DND-41 (cell line): ENCODE measurements around the gene AP2A1.

Experiments used
- ATAC-seq: fragments of 200-7000 bp; cut with Tn5 transposase; 3 replicates; pipeline ENCODE4 v1.9.1; 2021; ENCODE audit warnings: low read depth; ENCODE audit not compliant: insufficient read depth
- DNase-seq: peaks from one replicate; pipeline ENCODE4 v3.0.0-alpha.2; 2020
- H2AFZ ChIP-seq: 2 replicates; pipeline ENCODE4 v1.6.0; 2012; ENCODE audit warnings: low read depth, low read length
- H3K27ac ChIP-seq: 2 replicates; pipeline ENCODE4 v1.5.1; 2012; ENCODE audit warnings: low read length, inconsistent platforms
- H3K27me3 ChIP-seq: fragments of 200-600 bp; sonication (generic); 2 replicates; pipeline ENCODE4 v1.6.0; 2012; ENCODE audit warnings: low read length, mild to moderate bottlenecking, inconsistent platforms; ENCODE audit not compliant: insufficient read depth, poor library complexity
- H3K36me3 ChIP-seq: 2 replicates; pipeline ENCODE4 v1.5.1; 2012; ENCODE audit warnings: low read length, inconsistent platforms; ENCODE audit not compliant: insufficient read depth
- H3K4me1 ChIP-seq: 2 replicates; pipeline ENCODE4 v1.5.1; 2012; ENCODE audit warnings: mild to moderate bottlenecking, low read length; ENCODE audit not compliant: insufficient read depth
- H3K4me2 ChIP-seq: 2 replicates; pipeline ENCODE4 v1.6.0; 2012; ENCODE audit warnings: mild to moderate bottlenecking, moderate library complexity, low read length, inconsistent platforms; ENCODE audit not compliant: insufficient read depth
- H3K4me3 ChIP-seq, 2 experiments: fragments of 200-600 bp in 1 of 2; shearing (Covaris generic) in 1 of 2; 2 replicates each; pipeline ENCODE4 v1.5.1; 2012 to 2016; ENCODE audit warnings: inconsistent platforms in 2 of 2, low read length in 2 of 2, mild to moderate bottlenecking in 2 of 2, low read depth in 1 of 2, moderate library complexity in 1 of 2
- H3K79me2 ChIP-seq: 2 replicates; pipeline ENCODE4 v1.6.0; 2012; ENCODE audit warnings: low read length, inconsistent platforms; ENCODE audit not compliant: insufficient read depth
- H3K9ac ChIP-seq: 2 replicates; pipeline ENCODE4 v1.6.0; 2012; ENCODE audit warnings: low read depth, mild to moderate bottlenecking, inconsistent platforms, low read length, moderate library complexity
- H3K9me3 ChIP-seq: 2 replicates; pipeline ENCODE4 v1.5.1; 2012; ENCODE audit warnings: low read length, moderate library complexity, mild to moderate bottlenecking, inconsistent platforms; ENCODE audit not compliant: insufficient read depth, severe bottlenecking
- H4K20me1 ChIP-seq: 2 replicates; pipeline ENCODE4 v1.6.0; 2012; ENCODE audit warnings: low read length; ENCODE audit not compliant: insufficient read depth
- EZH2 ChIP-seq: IDR thresholded peaks from 3 replicates; pipeline ENCODE4 v1.6.1; 2012; ENCODE audit warnings: borderline replicate concordance, low read depth, mild to moderate bottlenecking, moderate library complexity, low read length, inconsistent platforms; ENCODE audit not compliant: severe bottlenecking
- TF ChIP-seq, protein P1 (sequence below): IDR thresholded peaks from 2 replicates; pipeline ENCODE4 v1.5.1; 2012; ENCODE audit warnings: borderline replicate concordance, low read length, moderate library complexity, mild to moderate bottlenecking; ENCODE audit not compliant: poor library complexity, severe bottlenecking; ENCODE audit errors: extremely low read depth

Gene AP2A1

DNA sequence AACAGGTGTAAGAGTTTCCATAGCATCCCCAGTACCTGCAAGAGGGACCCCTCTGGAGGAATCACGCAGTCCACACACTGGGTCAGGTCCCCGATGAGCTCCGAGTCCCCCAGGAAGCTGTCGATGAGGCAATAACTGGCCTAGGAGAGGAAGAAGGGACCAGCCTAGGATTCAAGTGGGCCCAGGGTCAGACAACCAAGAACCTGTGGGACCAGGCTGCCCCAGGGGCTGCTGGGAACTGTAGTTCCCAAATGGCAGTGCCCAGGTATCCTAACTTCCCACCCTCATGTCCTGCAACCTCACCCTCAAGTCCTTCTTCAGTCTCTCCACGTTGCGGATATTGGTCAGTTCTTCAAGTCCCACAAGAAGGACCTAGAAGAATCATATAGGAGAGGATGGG, 44.5 kb downstream of the AP2A1 start:
- no peaks in the 10 kb centered on the region for H4K20me1 ChIP-seq
- H3K4me3 ChIP-seq: no peak overlapping the region
- peaks cover 32% of the 10 kb centered on the region for H3K36me3 ChIP-seq
- TF ChIP-seq, protein P1, sequence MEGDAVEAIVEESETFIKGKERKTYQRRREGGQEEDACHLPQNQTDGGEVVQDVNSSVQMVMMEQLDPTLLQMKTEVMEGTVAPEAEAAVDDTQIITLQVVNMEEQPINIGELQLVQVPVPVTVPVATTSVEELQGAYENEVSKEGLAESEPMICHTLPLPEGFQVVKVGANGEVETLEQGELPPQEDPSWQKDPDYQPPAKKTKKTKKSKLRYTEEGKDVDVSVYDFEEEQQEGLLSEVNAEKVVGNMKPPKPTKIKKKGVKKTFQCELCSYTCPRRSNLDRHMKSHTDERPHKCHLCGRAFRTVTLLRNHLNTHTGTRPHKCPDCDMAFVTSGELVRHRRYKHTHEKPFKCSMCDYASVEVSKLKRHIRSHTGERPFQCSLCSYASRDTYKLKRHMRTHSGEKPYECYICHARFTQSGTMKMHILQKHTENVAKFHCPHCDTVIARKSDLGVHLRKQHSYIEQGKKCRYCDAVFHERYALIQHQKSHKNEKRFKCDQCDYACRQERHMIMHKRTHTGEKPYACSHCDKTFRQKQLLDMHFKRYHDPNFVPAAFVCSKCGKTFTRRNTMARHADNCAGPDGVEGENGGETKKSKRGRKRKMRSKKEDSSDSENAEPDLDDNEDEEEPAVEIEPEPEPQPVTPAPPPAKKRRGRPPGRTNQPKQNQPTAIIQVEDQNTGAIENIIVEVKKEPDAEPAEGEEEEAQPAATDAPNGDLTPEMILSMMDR: no peak
- no peak for TF ChIP-seq EZH2
- H3K9ac ChIP-seq: no peak overlapping the region
- peaks cover 12% of the 10 kb centered on the region for H3K79me2 ChIP-seq
- no peaks in the 10 kb centered on the region for H3K9me3 ChIP-seq
- no peak overlapping the region for H3K4me2 ChIP-seq
- ATAC-seq (no peak), DNase-seq (no peak)
- H3K27me3 ChIP-seq: no peaks in the 10 kb centered on the region
- H2AFZ ChIP-seq: no peak overlapping the region
- H3K4me1 ChIP-seq: peaks cover 24% of the 10 kb centered on the region
- H3K27ac ChIP-seq: peak overlapping the region; percentile 7; the same call in 1 of the 2 replicates

DNA sequence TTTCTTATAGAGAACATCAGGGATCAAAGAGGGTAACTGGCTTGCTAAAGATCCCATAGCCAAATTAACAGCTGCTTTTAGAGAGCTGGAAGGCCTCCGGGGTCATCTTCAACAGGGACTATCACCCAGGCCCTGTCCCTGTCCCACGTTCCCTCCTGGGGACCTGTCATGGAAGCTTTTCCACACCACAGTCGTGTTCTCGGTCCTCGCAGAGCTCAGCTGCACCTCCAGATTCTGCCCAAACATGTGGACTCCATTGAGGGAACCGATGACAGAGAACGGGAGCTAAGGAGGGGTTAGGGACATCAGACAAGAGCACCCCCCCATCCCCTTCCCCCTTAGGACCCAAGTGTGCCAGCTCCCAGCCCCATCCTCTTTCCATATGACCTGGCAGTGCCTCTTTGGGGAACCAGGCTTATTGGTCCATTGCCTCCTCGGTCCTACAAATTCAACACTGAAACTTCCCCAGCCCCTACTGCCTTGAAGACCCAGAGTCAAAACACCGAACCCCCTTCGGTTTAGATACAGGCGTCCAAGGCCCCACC, 45.7 kb downstream of the AP2A1 start:
- Histone ChIP-seq H3K4me1 (peaks cover 33% of the 10 kb centered on the region), H3K4me3 (peak overlapping the region; percentile 34 to 68), H3K36me3 (peaks cover 21% of the 10 kb centered on the region), H2AFZ (peak overlapping the region; percentile 82), H3K27ac (peak overlapping the region; percentile 89), H3K79me2 (peaks cover 12% of the 10 kb centered on the region), H3K9me3 (no peaks in the 10 kb centered on the region), H3K9ac (peak overlapping the region; percentile 69), H3K4me2 (peak overlapping the region; percentile 70), H4K20me1 (no peaks in the 10 kb centered on the region), H3K27me3 (no peaks in the 10 kb centered on the region)
- no peak for TF ChIP-seq EZH2
- TF ChIP-seq, protein P1: no peak
- DNase-seq (no peak), ATAC-seq (no peak)

DNA sequence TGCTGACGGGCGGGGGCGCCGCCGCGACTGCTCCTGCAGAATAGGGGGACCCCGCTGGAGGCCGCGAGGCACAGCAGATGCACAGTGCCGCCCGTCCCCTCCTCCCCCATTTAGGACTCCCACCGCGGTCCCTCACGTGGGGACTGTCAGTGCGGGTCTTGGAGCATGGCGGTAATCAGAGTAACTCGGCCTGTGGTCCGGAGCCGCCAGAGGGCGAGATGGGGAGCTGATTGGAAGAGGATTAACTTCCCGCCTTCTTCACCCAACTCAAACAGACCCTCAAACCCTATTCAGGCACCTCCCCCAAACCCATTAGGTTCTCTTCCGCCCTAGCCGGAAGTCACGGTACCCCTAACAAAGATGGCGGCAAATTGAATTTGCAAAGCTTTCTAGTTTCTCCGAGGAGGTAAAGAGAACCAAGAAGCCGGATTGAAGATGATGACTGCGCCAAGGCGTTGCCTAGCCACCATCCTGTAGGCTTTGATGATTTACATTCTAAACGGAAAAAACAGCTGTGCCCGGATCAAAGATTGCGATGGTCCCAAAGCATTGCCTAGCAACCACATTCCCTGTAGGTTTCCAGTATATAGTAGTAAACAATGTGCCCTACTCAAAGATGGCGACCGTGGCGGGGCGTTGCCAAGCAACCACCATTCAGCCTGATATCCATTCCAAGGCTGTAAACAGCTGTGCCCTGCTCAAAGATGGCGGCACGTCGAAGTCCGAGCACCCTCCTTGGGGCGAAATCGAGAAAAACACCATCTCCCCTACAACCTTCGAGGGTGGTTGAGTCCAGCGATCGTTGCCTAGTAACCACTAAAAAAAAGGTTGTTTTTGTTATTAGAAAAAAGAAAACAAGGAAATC, 46.4 kb downstream of the AP2A1 start, which contains the start of gene FUZ:
FUZ (minus strand) TSS at position 296 of the 865 bp plus-strand sequence; CDS start at position 110, 186 bp downstream.
- TF ChIP-seq EZH2: no peak
- TF ChIP-seq, protein P1: peak; percentile 44
- Histone ChIP-seq H4K20me1 (no peaks in the 10 kb centered on the region), H2AFZ (peak within 1 kb of the TSS; percentile 82), H3K27ac (peak within 1 kb of the TSS; percentile 89), H3K79me2 (peaks cover 14% of the 10 kb centered on the region), H3K4me3 (peak within 1 kb of the TSS; percentile 34 to 68), H3K9ac (peak within 1 kb of the TSS; percentile 69), H3K4me1 (peaks cover 33% of the 10 kb centered on the region), H3K36me3 (peaks cover 14% of the 10 kb centered on the region), H3K27me3 (no peaks in the 10 kb centered on the region), H3K9me3 (no peaks in the 10 kb centered on the region), H3K4me2 (peak within 1 kb of the TSS; percentile 70)
- DNase-seq: peak; percentile 97
- peak; percentile 77 for ATAC-seq
